GM06990 (cell line): Measurements from ENCODE around the gene TRIM71.

Source experiments
- DNase-seq: peaks from one replicate; pipeline ENCODE4 v3.0.0-alpha.2; 2011; ENCODE audit not compliant: insufficient read length; ENCODE audit errors: extremely low read depth
- H3K27me3 ChIP-seq: replicated peaks from 2 replicates; pipeline ENCODE4 v1.6.0; 2011; ENCODE audit warnings: low read length; ENCODE audit not compliant: control insufficient read depth, insufficient read depth
- H3K36me3 ChIP-seq: 2 replicates; pipeline ENCODE4 v1.5.1; 2011; ENCODE audit warnings: low read length; ENCODE audit not compliant: control insufficient read depth, insufficient read depth
- H3K4me3 ChIP-seq: replicated peaks from 2 replicates; pipeline ENCODE4 v1.5.1; 2011; ENCODE audit warnings: low read depth, mild to moderate bottlenecking, control low read depth, low read length
- CTCF ChIP-seq: IDR thresholded peaks from 2 replicates; pipeline ENCODE4 v1.5.1; 2011; ENCODE audit warnings: low read length, control low read depth, mild to moderate bottlenecking, inconsistent platforms; ENCODE audit not compliant: insufficient read depth, poor library complexity, severe bottlenecking

TRIM71 gene

GRCh38 chr3:32860499-32860898 lies 42.7 kb downstream of the TRIM71 start:
- DNase-seq: no peak
- TF ChIP-seq CTCF: no peak
- Histone ChIP-seq H3K36me3 (no peaks in the 10 kb centered on the region), H3K27me3 (no peaks in the 10 kb centered on the region), H3K4me3 (no peak overlapping the region)

GRCh38 chr3:32861681-32862080 lies 43.9 kb downstream of the TRIM71 start:
- Histone ChIP-seq H3K36me3 (no peaks in the 10 kb centered on the region), H3K4me3 (no peak overlapping the region), H3K27me3 (no peaks in the 10 kb centered on the region)
- DNase-seq: no peak
- no peak for TF ChIP-seq CTCF

GRCh38 chr3:32862247-32862935 lies 44.6 kb downstream of the TRIM71 start:
- H3K4me3 ChIP-seq: no peak overlapping the region
- no peaks in the 10 kb centered on the region for H3K36me3 ChIP-seq
- no peak for DNase-seq
- H3K27me3 ChIP-seq: no peaks in the 10 kb centered on the region
- TF ChIP-seq CTCF: no peak

- Histone ChIP-seq H3K4me3 (no peak overlapping the region), H3K36me3 (no peaks in the 10 kb centered on the region), H3K27me3 (no peaks in the 10 kb centered on the region)
- no peak for DNase-seq
- TF ChIP-seq CTCF: no peak
Measured at GRCh38 chr3:32862936-32863487, 45.2 kb downstream of the TRIM71 start.

GRCh38 chr3:32865383-32865782 lies 47.6 kb downstream of the TRIM71 start:
- Histone ChIP-seq H3K36me3 (no peaks in the 10 kb centered on the region), H3K4me3 (no peak overlapping the region), H3K27me3 (no peaks in the 10 kb centered on the region)
- no peak for TF ChIP-seq CTCF
- no peak for DNase-seq
